IPS-20b (cell line): ENCODE results near the gene LNX1.
"Not testable (repeated sequence)": the region's sequence is repeated elsewhere in the genome, so short reads cannot be mapped to it uniquely, and the experiment has no call there.

Source experiments
- H3K27ac ChIP-seq: one replicate; pipeline ENCODE4 v1.5.1; 2013; ENCODE audit warnings: low read length
- H3K27me3 ChIP-seq: 2 replicates; pipeline ENCODE4 v1.6.1; 2013; ENCODE audit warnings: mild to moderate bottlenecking, low read length, inconsistent platforms; ENCODE audit not compliant: insufficient read depth
- H3K36me3 ChIP-seq: 2 replicates; pipeline ENCODE4 v1.6.1; 2013; ENCODE audit warnings: low read depth, mild to moderate bottlenecking, inconsistent platforms, low read length, moderate library complexity; ENCODE audit not compliant: insufficient read depth
- H3K4me1 ChIP-seq: 2 replicates; pipeline ENCODE4 v1.6.1; 2013; ENCODE audit warnings: mild to moderate bottlenecking, control low read depth, inconsistent platforms, low read length, moderate library complexity; ENCODE audit not compliant: insufficient read depth
- H3K4me3 ChIP-seq: 2 replicates; pipeline ENCODE4 v1.5.1; 2013; ENCODE audit warnings: mild to moderate bottlenecking, low read length, inconsistent platforms
- H3K9ac ChIP-seq: 2 replicates; pipeline ENCODE4 v1.6.1; 2013; ENCODE audit warnings: low read depth, mild to moderate bottlenecking, inconsistent platforms, low read length, moderate library complexity
- H3K9me3 ChIP-seq: 2 replicates; pipeline ENCODE4 v1.6.1; 2013; ENCODE audit warnings: mild to moderate bottlenecking, low read depth, low read length, inconsistent platforms; ENCODE audit not compliant: insufficient read depth

Gene LNX1

GRCh38 chr4:53477038-53477565 is 114.2 kb downstream of the LNX1 start:
- Histone ChIP-seq H3K36me3 (0 out of 2 replicates have a peak, but pooled peaks cover 5% of the 10 kb centered on the region), H3K9ac (peak overlapping the region; percentile 67; the same call in 1 of the 2 replicates), H3K4me3 (peak overlapping the region; percentile 38), H3K27ac (peak overlapping the region; percentile 90), H3K4me1 (peaks cover 50% of the 10 kb centered on the region; the same call in 1 of the 2 replicates), H3K9me3 (0 out of 2 replicates have a peak, but pooled peaks cover 5% of the 10 kb centered on the region), H3K27me3 (no peaks in the 10 kb centered on the region)

GRCh38 chr4:53476232-53477037 is 114.9 kb downstream of the LNX1 start:
- peak overlapping the region; percentile 90 for H3K27ac ChIP-seq

GRCh38 chr4:53466576-53466975 is 124.7 kb downstream of the LNX1 start:
- not testable (repeated sequence) for H3K4me1 ChIP-seq, H3K4me3 ChIP-seq, H3K27me3 ChIP-seq, H3K27ac ChIP-seq, H3K9ac ChIP-seq
- Histone ChIP-seq H3K36me3 (peaks cover 18% of the 10 kb centered on the region), H3K9me3 (peaks cover 12% of the 10 kb centered on the region)

More at GRCh38 chr4:53476232-53477037, 114.9 kb downstream of the LNX1 start:
- Histone ChIP-seq H3K36me3 (0 out of 2 replicates have a peak, but pooled peaks cover 5% of the 10 kb centered on the region), H3K4me3 (peak overlapping the region; percentile 38), H3K9ac (peak overlapping the region; percentile 67; the same call in 1 of the 2 replicates), H3K4me1 (peaks cover 50% of the 10 kb centered on the region; the same call in 1 of the 2 replicates), H3K9me3 (0 out of 2 replicates have a peak, but pooled peaks cover 5% of the 10 kb centered on the region), H3K27me3 (no peaks in the 10 kb centered on the region)

GRCh38 chr4:53465891-53466290 is 125.4 kb downstream of the LNX1 start:
- Histone ChIP-seq H3K9me3 (peaks cover 12% of the 10 kb centered on the region), H3K27me3 (no peaks in the 10 kb centered on the region), H3K36me3 (peaks cover 25% of the 10 kb centered on the region), H3K4me1 (no peaks in the 10 kb centered on the region), H3K4me3 (no peak overlapping the region), H3K27ac (no peak overlapping the region), H3K9ac (no peak overlapping the region)

- no peaks in the 10 kb centered on the region for H3K27me3 ChIP-seq
- no peak overlapping the region for H3K9ac ChIP-seq
- no peak overlapping the region for H3K4me3 ChIP-seq
- H3K36me3 ChIP-seq, result peaks cover 31% of the 10 kb centered on the region
- H3K4me1 ChIP-seq, result no peaks in the 10 kb centered on the region
- peaks cover 12% of the 10 kb centered on the region for H3K9me3 ChIP-seq
- no peak overlapping the region for H3K27ac ChIP-seq
Observed at GRCh38 chr4:53465281-53465680, 126.0 kb downstream of the LNX1 start.

- H3K27ac ChIP-seq, result no peak overlapping the region
- no peaks in the 10 kb centered on the region for H3K4me1 ChIP-seq
- no peaks in the 10 kb centered on the region for H3K27me3 ChIP-seq
- H3K4me3 ChIP-seq, result no peak overlapping the region
- H3K36me3 ChIP-seq, result peaks cover 51% of the 10 kb centered on the region
- peaks cover 12% of the 10 kb centered on the region for H3K9me3 ChIP-seq
- H3K9ac ChIP-seq, result no peak overlapping the region
Observed at GRCh38 chr4:53463340-53463739, 127.9 kb downstream of the LNX1 start.

- Histone ChIP-seq H3K4me1 (no peaks in the 10 kb centered on the region), H3K9ac (no peak overlapping the region), H3K4me3 (no peak overlapping the region), H3K27me3 (no peaks in the 10 kb centered on the region), H3K9me3 (peaks cover 6% of the 10 kb centered on the region), H3K36me3 (peaks cover 68% of the 10 kb centered on the region), H3K27ac (no peak overlapping the region)
Observed at GRCh38 chr4:53461244-53461643, 130.0 kb downstream of the LNX1 start.

GRCh38 chr4:53459548-53459947 is 131.7 kb downstream of the LNX1 start:
- H3K27me3 ChIP-seq, result no peaks in the 10 kb centered on the region
- H3K9ac ChIP-seq, result no peak overlapping the region
- H3K9me3 ChIP-seq, result no peaks in the 10 kb centered on the region
- no peaks in the 10 kb centered on the region for H3K4me1 ChIP-seq
- peaks cover 85% of the 10 kb centered on the region for H3K36me3 ChIP-seq
- H3K27ac ChIP-seq, result no peak overlapping the region
- H3K4me3 ChIP-seq, result no peak overlapping the region

- Histone ChIP-seq H3K9ac (no peak overlapping the region), H3K9me3 (no peaks in the 10 kb centered on the region), H3K27me3 (no peaks in the 10 kb centered on the region), H3K4me1 (no peaks in the 10 kb centered on the region), H3K4me3 (no peak overlapping the region), H3K36me3 (peaks cover 82% of the 10 kb centered on the region), H3K27ac (no peak overlapping the region)
Observed at GRCh38 chr4:53456178-53456577, 135.1 kb downstream of the LNX1 start.

- peaks cover 79% of the 10 kb centered on the region for H3K36me3 ChIP-seq
Observed at GRCh38 chr4:53455766-53456165, 135.5 kb downstream of the LNX1 start.

GRCh38 chr4:53453385-53453784 is 137.9 kb downstream of the LNX1 start:
- peaks cover 55% of the 10 kb centered on the region for H3K36me3 ChIP-seq
- no peaks in the 10 kb centered on the region for H3K9me3 ChIP-seq
- H3K4me1 ChIP-seq, result no peaks in the 10 kb centered on the region
- no peak overlapping the region for H3K27ac ChIP-seq
- no peak overlapping the region for H3K9ac ChIP-seq
- no peak overlapping the region for H3K4me3 ChIP-seq
- H3K27me3 ChIP-seq, result no peaks in the 10 kb centered on the region

More at GRCh38 chr4:53455766-53456165, 135.5 kb downstream of the LNX1 start:
- H3K9me3 ChIP-seq, result no peaks in the 10 kb centered on the region
- H3K4me1 ChIP-seq, result no peaks in the 10 kb centered on the region
- H3K27me3 ChIP-seq, result no peaks in the 10 kb centered on the region
- H3K27ac ChIP-seq, result no peak overlapping the region
- no peak overlapping the region for H3K9ac ChIP-seq
- H3K4me3 ChIP-seq, result no peak overlapping the region

- Histone ChIP-seq H3K4me1 (no peaks in the 10 kb centered on the region), H3K9me3 (no peaks in the 10 kb centered on the region), H3K27ac (peak overlapping the region; percentile 7), H3K4me3 (no peak overlapping the region), H3K9ac (no peak overlapping the region), H3K36me3 (peaks cover 44% of the 10 kb centered on the region), H3K27me3 (no peaks in the 10 kb centered on the region)
Observed at GRCh38 chr4:53450773-53451172, 140.5 kb downstream of the LNX1 start.
